Tibial nerve (tissue), 3 donors: ENCODE data around the gene ZKSCAN5.

Experiments used
- POLR2A ChIP-seq, 2 donors: fragments of 450-650 bp; IDR thresholded peaks; one replicate each; pipeline ENCODE4 v1.6.1; 2017; ENCODE audit warnings: antibody characterized with exemption in 2 of 2, mild to moderate bottlenecking in 2 of 2, moderate library complexity in 2 of 2
- TF ChIP-seq, protein P1 (sequence below), 5 experiments: fragments of 200-600 bp in 3 of 5; fragments of 450-650 bp in 2 of 5; sonication (generic) in 3 of 5; IDR thresholded peaks; one replicate each; pipeline ENCODE4 v1.5.1; 2016 to 2019; ENCODE audit warnings: antibody characterized with exemption in 5 of 5, mild to moderate bottlenecking in 3 of 5, moderate library complexity in 2 of 5

DNA sequence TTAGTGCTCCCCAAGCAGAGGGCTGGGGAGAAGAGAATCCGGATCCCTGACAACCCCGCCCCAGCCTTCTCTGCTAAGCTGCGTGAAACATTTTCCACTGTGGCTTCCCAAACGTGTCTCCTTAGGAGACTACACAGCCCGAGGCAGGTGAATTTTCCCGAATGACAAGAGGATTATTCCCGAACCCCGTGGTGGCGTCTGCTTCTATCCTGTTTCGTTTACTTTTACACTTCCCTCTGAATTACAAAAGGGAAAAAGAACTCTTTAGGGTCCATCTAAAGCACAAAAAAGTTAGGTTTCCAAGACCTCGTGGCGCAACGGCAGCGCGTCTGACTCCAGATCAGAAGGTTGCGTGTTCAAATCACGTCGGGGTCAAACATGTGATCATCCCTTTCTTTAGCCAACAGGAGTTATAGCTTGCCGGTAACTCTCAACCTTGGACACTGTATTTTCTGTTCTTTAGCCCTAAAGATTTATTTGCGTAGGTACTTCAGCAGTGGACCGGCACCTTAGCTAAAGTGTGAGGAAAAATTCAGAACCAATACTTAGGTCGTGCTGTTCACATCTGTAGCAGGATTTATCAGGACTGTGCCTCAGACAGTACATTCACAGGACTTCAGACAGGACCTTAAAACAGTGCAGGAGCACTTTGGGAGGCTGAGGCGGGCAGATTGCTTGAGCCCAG lies 34.9 kb upstream of the ZKSCAN5 start:
- TF ChIP-seq, protein P1, sequence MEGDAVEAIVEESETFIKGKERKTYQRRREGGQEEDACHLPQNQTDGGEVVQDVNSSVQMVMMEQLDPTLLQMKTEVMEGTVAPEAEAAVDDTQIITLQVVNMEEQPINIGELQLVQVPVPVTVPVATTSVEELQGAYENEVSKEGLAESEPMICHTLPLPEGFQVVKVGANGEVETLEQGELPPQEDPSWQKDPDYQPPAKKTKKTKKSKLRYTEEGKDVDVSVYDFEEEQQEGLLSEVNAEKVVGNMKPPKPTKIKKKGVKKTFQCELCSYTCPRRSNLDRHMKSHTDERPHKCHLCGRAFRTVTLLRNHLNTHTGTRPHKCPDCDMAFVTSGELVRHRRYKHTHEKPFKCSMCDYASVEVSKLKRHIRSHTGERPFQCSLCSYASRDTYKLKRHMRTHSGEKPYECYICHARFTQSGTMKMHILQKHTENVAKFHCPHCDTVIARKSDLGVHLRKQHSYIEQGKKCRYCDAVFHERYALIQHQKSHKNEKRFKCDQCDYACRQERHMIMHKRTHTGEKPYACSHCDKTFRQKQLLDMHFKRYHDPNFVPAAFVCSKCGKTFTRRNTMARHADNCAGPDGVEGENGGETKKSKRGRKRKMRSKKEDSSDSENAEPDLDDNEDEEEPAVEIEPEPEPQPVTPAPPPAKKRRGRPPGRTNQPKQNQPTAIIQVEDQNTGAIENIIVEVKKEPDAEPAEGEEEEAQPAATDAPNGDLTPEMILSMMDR (IDR thresholded peaks at IDR 0.05) = no peak
- TF ChIP-seq POLR2A (IDR thresholded peaks at IDR 0.05) = no peak
